NCI-H1417 treated with DMSO at 0.1 percent for 48 hours (cell line): ENCODE results near the gene TKT.

Source experiments
- DNase-seq: peaks from one replicate; lab custom pipeline; 2025; lab: John Stamatoyannopoulos, UW

The TKT gene

DNA sequence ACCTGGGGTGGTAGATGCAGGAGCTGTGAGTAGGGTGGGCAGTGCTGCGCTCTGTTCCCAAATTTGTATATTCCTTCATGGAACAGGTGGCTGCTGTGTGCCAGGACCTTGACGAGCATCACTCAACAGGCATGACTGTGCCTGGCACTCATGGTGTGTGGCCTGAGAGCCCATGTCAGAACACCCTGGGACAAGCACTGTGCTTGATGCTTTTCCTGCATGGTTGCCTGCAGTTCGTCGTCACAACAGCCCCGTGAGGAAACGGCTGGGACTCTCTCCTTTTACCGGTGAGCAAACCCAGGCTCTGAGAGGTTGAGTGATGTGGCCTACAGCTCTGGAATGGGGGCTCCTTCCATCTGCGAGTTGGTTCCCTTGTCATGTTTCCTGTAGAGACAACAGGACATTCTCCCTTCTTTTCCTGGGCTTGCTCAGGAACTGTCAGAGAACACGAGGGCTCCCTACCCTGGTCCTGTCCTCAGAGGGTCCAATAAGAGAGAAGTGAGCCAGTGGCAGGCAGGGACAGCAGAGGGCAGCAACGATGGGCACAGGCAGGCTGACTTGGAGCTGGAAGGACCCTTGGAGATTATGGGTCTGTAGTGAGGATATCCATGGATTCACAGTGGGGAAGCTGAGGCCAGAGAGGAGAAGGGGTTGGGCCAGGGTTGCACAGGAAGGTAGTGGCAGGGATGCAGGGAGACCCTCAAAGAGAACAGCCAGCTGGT, 57.4 kb downstream of the TKT start:
- DNase-seq: no peak

DNA sequence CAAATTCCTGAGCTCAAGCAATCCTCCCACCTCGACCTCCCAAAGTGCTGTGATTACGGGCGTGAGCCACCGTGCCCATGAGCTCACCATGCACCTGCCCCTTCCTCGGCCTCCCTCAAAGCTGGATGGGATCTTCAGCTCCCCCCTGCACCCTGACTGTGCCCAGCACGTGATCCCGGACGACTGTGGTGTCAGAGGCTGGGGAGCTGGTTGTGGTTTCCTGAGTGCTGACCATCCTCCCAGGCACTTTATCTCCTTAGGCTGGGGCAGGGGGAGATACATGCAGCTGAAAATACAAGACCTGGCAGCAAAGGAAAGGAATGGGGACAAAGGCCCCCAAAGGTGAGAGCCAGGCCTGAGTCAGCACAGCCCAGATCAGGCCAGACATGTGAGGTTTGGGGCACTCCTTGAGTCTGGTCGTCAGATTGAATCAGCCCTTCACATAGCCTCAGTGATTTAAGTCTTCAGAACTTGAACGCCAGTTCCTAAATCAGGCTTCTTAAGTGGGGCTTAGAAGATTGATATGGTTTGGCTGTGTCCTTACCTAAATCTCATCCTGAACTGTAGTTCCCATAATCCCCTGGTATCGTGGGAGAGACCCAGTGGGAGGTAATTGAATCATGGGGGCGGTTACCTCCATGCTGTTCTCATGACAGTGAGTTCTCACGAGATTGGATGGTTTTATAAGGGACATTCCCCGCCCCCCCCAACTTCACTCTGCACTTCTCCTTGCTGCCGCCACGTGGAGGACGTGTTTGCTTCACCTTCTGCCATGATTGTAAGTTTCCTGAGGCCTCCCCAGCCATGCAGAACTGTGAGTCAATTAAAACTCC, 59.0 kb downstream of the TKT start:
- no peak for DNase-seq

DNA sequence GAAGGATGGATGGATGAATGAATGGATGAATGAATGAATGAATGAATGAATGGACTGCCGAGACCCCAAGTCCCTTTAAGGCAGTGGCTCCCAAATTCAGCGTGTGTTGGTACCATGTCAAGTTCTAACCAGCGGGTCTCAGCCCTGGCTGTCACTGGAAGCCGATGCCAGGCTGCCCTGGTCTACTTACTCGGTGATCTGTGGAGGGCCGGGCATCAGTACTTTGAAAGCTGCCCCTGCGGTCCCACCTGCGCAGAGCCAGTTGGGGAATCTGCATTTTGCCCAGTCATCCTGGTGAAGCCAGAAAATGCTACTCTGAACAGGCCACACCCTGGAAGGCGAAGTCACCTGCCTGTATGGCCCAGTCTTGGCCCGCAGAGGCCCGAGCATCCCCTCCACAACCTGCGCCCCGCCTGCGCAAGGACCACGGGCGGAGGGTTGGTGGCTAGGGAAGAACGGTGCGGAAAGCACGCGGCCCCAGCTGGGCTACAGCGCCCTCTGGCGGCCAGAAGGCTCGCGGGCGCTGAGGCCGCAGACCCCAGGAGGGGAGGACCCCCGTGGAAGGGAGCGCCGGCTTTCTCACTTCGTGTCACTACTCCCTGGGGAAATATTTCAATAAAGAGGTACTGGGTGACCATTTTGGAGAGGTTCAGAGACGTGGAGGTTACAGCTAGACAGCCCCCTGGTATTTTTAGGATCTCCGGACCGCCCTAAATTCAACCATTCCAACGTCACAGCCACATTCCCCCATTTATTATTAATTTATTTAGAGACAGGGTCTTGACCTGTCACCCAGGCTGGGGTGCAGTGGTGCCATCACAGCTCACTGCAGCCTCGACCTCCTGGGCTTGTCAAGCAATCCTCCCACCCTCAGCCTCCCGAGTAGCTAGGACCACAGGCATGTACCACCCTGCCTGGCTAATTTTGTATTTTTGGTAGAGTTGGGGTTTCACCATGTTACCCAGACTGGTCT, 59.9 kb downstream of the TKT start:
- no peak for DNase-seq

DNA sequence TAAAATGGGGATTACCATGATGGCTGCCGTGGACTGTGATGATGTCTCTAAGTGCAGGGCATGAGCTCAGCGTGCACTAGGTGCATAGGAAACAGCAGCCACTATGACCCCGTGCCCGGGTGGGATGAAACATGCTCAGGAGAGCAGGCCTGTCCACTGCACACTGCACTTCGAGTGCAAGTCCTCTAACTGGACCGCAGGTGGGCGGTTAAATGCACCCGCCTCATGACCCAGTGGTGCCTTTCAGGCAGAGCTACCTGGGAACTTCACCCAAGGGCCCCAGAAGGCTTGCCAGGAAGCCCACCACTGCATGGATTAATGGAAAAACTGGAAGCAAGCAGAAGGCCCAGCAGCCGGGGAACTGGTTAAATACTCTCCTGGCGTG, 60.8 kb downstream of the TKT start:
- no peak for DNase-seq

GRCh38 chr3:53194210-53195065, 61.4 kb downstream of the TKT start:
- no peak for DNase-seq

DNA sequence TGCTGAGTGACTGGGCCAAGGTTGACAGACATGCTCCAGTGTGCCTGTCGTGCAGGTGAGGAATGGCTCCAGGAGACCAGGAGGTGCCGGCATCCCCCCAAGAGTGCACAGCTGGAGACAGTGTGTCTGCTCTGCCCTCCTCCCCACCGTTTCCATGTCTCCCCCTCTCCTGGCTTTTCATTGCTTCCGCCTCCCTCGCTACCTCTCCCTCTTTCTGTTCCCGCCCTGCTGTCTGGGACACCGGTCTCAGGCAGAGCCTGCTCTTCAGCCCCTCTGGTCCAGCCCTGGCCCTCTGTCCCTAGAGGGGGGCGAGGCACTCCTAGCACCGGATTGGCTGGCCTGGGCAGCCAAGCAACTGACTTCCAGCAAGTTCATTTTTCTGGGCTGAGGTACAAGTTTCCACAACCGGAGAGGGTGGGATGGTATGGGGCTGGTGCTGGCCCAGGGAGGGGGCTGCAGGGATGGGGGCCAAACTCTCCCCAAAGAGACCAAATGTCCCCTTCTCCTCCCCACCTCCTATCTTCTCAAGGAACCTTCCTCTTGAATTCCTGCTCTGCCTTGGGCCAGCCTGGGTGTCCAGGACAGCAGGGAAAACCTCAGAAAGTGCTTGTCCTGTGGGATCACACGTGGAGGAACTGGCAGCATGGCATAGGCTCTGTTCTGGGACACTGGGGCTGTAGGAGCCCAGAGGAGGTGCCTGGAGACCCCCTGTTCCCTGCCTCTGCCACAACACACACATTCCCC, 62.2 kb downstream of the TKT start:
- DNase-seq: no peak

GRCh38 chr3:53192608-53193007, 63.2 kb downstream of the TKT start:
- DNase-seq: no peak

GRCh38 chr3:53191836-53192480, 63.9 kb downstream of the TKT start:
- DNase-seq: no peak

- no peak for DNase-seq
Observed at GRCh38 chr3:53190659-53191058, 65.2 kb downstream of the TKT start.

DNA sequence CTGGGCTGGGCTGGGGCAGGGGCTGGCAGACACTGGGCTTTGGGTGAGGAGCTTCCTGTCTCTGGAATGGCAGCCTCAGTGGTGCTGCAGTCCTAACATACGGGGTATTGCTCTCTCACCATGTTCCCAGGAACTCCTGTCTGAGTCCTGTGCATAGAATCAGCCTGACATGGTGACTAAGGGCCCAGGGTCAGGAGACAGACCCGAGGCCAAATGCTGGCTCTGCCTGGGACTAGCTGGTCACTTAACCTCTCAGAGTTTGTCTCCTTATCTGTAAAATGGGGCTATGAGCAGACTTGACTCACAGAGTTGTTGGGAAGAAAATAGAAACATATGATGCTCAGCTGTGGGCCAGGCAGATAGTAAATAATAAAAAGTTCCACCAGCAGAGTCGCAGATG, 66.5 kb downstream of the TKT start:
- DNase-seq: no peak

DNA sequence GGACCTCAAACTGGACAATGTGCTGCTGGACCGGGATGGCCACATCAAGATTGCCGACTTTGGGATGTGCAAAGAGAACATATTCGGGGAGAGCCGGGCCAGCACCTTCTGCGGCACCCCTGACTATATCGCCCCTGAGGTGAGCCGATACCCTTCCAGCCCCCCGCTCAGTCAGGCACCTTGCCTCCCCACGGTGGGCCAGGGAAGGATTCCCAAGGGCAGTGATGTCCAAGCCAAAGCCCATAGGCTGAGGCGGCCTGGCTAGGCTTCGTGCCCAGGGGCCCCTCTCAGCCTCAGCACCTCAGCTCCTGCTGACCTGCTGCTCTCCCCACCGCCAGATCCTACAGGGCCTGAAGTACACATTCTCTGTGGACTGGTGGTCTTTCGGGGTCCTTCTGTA, 67.1 kb downstream of the TKT start:
- no peak for DNase-seq

DNA sequence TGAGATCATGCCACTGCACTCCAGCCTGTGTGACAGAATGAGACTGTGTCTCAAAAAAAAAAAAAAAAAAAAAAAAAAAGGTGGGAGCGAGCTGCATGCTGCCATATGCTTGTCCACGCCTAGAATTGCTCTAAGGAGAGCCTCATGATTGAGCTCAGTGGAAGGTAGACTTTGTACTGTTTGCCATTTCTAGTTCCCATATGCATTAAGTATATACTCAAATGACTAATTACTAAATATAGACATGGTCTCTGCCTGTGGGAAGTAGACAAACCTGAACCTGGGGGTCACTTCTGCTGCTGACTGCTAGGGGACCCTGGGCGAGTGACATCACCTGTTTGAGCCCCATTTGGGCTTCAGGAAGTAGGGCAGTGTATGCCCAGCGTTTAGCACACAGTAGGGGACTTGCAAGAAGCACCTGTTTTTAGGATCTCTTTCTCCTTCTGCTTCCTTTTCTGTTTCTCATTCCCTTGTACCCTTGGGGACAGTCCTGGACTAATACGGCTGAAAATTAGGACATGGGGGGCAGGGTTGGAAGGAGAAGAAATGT, 67.6 kb downstream of the TKT start:
- no peak for DNase-seq

- no peak for DNase-seq
Observed at GRCh38 chr3:53187430-53187829, 68.4 kb downstream of the TKT start.

- DNase-seq: no peak
Observed at GRCh38 chr3:53186726-53187125, 69.1 kb downstream of the TKT start.

- DNase-seq: no peak
Observed at GRCh38 chr3:53185761-53186465, 69.9 kb downstream of the TKT start.

GRCh38 chr3:53184701-53185100, 71.1 kb downstream of the TKT start:
- DNase-seq: no peak

DNA sequence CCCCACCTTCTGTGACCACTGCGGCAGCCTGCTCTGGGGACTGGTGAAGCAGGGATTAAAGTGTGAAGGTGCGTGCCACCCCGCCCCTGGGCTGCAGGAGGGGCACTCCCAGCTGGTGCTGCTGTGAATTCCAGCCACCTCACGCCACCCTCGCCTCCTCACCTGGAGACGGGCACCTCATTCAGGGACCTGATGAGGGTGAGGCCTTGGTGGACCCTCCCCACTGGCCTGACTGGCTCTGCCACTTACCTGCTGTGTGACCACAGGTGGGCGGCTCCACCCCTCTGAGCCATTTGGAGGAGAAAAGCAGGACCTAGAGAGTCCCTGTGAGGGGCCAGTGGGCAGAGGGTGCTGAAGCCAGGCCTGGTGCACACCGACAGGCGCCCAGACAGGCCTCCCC, 72.3 kb downstream of the TKT start:
- no peak for DNase-seq

GRCh38 chr3:53182764-53183355, 73.0 kb downstream of the TKT start:
- DNase-seq: no peak

DNA sequence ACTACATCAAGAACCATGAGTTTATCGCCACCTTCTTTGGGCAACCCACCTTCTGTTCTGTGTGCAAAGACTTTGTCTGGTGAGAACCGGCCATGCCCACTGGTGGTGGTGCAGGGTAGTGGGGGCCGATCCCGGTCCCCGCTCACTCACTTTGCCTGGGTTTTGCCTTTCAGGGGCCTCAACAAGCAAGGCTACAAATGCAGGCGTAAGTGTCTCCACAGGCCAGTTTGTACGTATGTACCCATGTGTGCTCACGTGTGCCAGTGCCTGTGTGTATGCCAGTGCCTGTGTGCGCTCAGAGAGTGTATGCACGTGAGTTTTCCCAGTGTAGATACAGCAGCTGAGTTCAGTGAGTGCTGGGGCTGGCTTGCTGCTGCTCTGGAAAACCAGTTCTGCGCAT, 74.3 kb downstream of the TKT start:
- DNase-seq: no peak
